Activated CD4-positive, alpha-beta T cell treated with anti-CD3 and anti-CD28 coated beads, Interleukin-2, amount 50 U/mL, for 48 hours (primary cell): ENCODE data around the gene SIGLEC14.
"Not testable (repeated sequence)": the region's sequence is repeated elsewhere in the genome, so short reads cannot be mapped to it uniquely, and the experiment has no call there.

Source experiments
- DNase-seq, 2 experiments: peaks; one replicate each; pipeline ENCODE4 v3.0.0-alpha.2; 2020

The SIGLEC14 gene

GRCh38 chr19:51646730-51647129 is at the start of gene SIGLEC14:
TSS of gene SIGLEC14 (minus strand) at chr19:51646825. CDS start at chr19:51646759, 66 bp downstream.
- not testable (repeated sequence) for DNase-seq

GRCh38 chr19:51695702-51696315 is 49.2 kb upstream of the SIGLEC14 start:
- DNase-seq: no peak

- DNase-seq: no peak
Observed at GRCh38 chr19:51695088-51695487, 48.5 kb upstream of the SIGLEC14 start.

- DNase-seq: no peak
Observed at GRCh38 chr19:51694318-51695085, 47.9 kb upstream of the SIGLEC14 start.

- DNase-seq: no peak
Observed at GRCh38 chr19:51693819-51694218, 47.2 kb upstream of the SIGLEC14 start.

- DNase-seq: no peak
Observed at GRCh38 chr19:51693260-51693659, 46.6 kb upstream of the SIGLEC14 start, which contains the start of gene SPACA6. TSS of gene SPACA6 (plus strand) at chr19:51693330. CDS start at chr19:51693527, 197 bp downstream.

GRCh38 chr19:51692468-51692867 is 45.8 kb upstream of the SIGLEC14 start:
- DNase-seq: no peak

GRCh38 chr19:51691584-51692428 is 45.2 kb upstream of the SIGLEC14 start:
- no peak for DNase-seq

- no peak for DNase-seq
Observed at GRCh38 chr19:51691074-51691583, 44.5 kb upstream of the SIGLEC14 start.

GRCh38 chr19:51690454-51691073 is 43.9 kb upstream of the SIGLEC14 start:
- DNase-seq: peak; percentile 78 to 82

- peak; percentile 17 to 31 for DNase-seq
Observed at GRCh38 chr19:51689751-51690453, 43.3 kb upstream of the SIGLEC14 start.

- peak; percentile 35 to 49 for DNase-seq
Observed at GRCh38 chr19:51688671-51689571, 42.3 kb upstream of the SIGLEC14 start.

GRCh38 chr19:51687791-51688670 is 41.4 kb upstream of the SIGLEC14 start:
- no peak for DNase-seq

GRCh38 chr19:51686171-51686570 is 39.5 kb upstream of the SIGLEC14 start:
- no peak for DNase-seq

- no peak for DNase-seq
Observed at GRCh38 chr19:51681286-51681941, 34.8 kb upstream of the SIGLEC14 start.

- DNase-seq: no peak
Observed at GRCh38 chr19:51680474-51680873, 33.8 kb upstream of the SIGLEC14 start.

GRCh38 chr19:51676566-51677083 is 30.0 kb upstream of the SIGLEC14 start:
- DNase-seq: peak; percentile 19 to 40

- not testable (repeated sequence) for DNase-seq
Observed at GRCh38 chr19:51675911-51676565, 29.4 kb upstream of the SIGLEC14 start.
